K562 (cell line): Measurements from ENCODE around the gene CD22. TPM values are rescaled to one million over a fixed set of nuclear protein-coding genes. Genes with fewer than 3 reads are reported as not detected.
"Not testable (repeated sequence)": the region's sequence is repeated elsewhere in the genome, so short reads cannot be mapped to it uniquely, and the experiment has no call there.

Source experiments
- ATAC-seq: fragments of 200-7000 bp; cut with Tn5 transposase; 3 replicates; pipeline ENCODE4 v1.9.1; 2020; ENCODE audit warnings: moderate library complexity
- BruUV-seq: library from RNA; stranded (reverse); fragments of 400-500 nt; replicated peaks from 2 replicates; lab custom pipeline; 2021; lab: Mats Ljungman, UMichigan
- CTCF ChIA-PET: fragments of 300-600 bp; formaldehyde crosslinking; extraction: SDS; loops from one replicate; lab custom pipeline; 2021; ENCODE audit warnings: low intra/inter-chr PET ratio; lab: Yijun Ruan, JAX
- POLR2A ChIA-PET: fragments of 300-600, 350-650 bp; sonication (Branson Sonifier 250); formaldehyde crosslinking; extraction: SDS; loops from one replicate; lab custom pipeline; 2021; ENCODE audit warnings: antibody characterized with exemption, inconsistent platforms; lab: Yijun Ruan, JAX
- DNase-seq, 4 experiments: peaks; one replicate each; pipeline versions ENCODE4 v3.0.0 to v3.0.0-alpha.2; 2011 to 2018; ENCODE audit warnings: low spot score in 3 of 4, mixed read lengths in 3 of 4; ENCODE audit errors: extremely low read depth in 1 of 4
- FAIRE-seq: peaks from 2 replicates; lab custom pipeline; 2011; peaks lifted over from hg19 to GRCh38; lab: Jason Lieb, UNC
- H2AFZ ChIP-seq: 2 replicates; pipeline ENCODE4 v1.6.0; 2011; ENCODE audit warnings: low read depth, low read length, control low read depth, inconsistent platforms
- H3K27ac ChIP-seq: fragments of 200-600 bp; 3 replicates; pipeline ENCODE4 v1.8.0; 2011; ENCODE audit warnings: low read depth, mild to moderate bottlenecking, control low read depth, inconsistent platforms, low read length, moderate library complexity, mixed read lengths; ENCODE audit errors: extremely low read depth
- H3K27me3 ChIP-seq, 2 experiments: fragments of 300-600 bp in 1 of 2; 2 replicates in 1 of 2; 3 replicates in 1 of 2; pipeline versions ENCODE4 v1.6.0 to v1.8.0; 2011; ENCODE audit warnings: inconsistent platforms in 2 of 2, low read length in 2 of 2, mild to moderate bottlenecking in 1 of 2, mixed read lengths in 1 of 2, moderate library complexity in 1 of 2; ENCODE audit not compliant: control insufficient read depth in 2 of 2, insufficient read depth in 2 of 2
- H3K36me3 ChIP-seq: fragments of 300-600 bp; 3 replicates; pipeline ENCODE4 v1.8.0; 2011; ENCODE audit warnings: mild to moderate bottlenecking, low read length, inconsistent platforms; ENCODE audit not compliant: control insufficient read depth, insufficient read depth
- H3K4me1 ChIP-seq, 2 experiments: fragments of 200-600 bp in 1 of 2; replicated peaks in 1 of 2; 2 replicates in 1 of 2; 3 replicates in 1 of 2; pipeline versions ENCODE4 v1.5.1 to v1.8.0; 2011; ENCODE audit warnings: inconsistent platforms in 2 of 2, low read length in 2 of 2, mild to moderate bottlenecking in 1 of 2, mixed read lengths in 1 of 2, moderate library complexity in 1 of 2; ENCODE audit not compliant: control insufficient read depth in 2 of 2, insufficient read depth in 2 of 2
- H3K4me2 ChIP-seq: 2 replicates; pipeline ENCODE4 v1.6.1; 2011; ENCODE audit warnings: low read length, control low read depth, inconsistent platforms, mixed read lengths; ENCODE audit not compliant: insufficient read depth
- H3K4me3 ChIP-seq: fragments of 200-600 bp; sonication (generic), shearing (Covaris generic); 2 replicates; pipeline ENCODE4 v1.5.1; 2016; ENCODE audit warnings: control low read depth, inconsistent platforms
- H3K79me2 ChIP-seq: fragments of 200-600 bp; 3 replicates; pipeline ENCODE4 v1.8.0; 2011; ENCODE audit warnings: low read length, inconsistent platforms; ENCODE audit not compliant: control insufficient read depth, insufficient read depth
- H3K9ac ChIP-seq, 2 experiments: 2 replicates each; pipeline versions ENCODE4 v1.6.0 to v1.6.1; 2011; ENCODE audit warnings: low read depth in 2 of 2, low read length in 2 of 2, control low read depth in 1 of 2, inconsistent platforms in 1 of 2, mild to moderate bottlenecking in 1 of 2, mixed read lengths in 1 of 2; ENCODE audit not compliant: insufficient read depth in 1 of 2
- H3K9me1 ChIP-seq: one replicate; pipeline ENCODE4 v1.6.0; 2011; ENCODE audit warnings: inconsistent platforms, mild to moderate bottlenecking, low read length, moderate library complexity; ENCODE audit not compliant: control insufficient read depth, insufficient read depth
- H3K9me3 ChIP-seq: replicated peaks from 2 replicates; pipeline ENCODE4 v1.5.1; 2011; ENCODE audit warnings: low read depth, low read length, inconsistent platforms; ENCODE audit not compliant: control insufficient read depth, insufficient read depth
- H4K20me1 ChIP-seq: replicated peaks from 2 replicates; pipeline ENCODE4 v1.6.1; 2011; ENCODE audit warnings: low read length, inconsistent platforms, mixed read lengths; ENCODE audit not compliant: control insufficient read depth, insufficient read depth
- ARID1B ChIP-seq: fragments of 450-650 bp; IDR thresholded peaks from 2 replicates; pipeline ENCODE4 v1.6.1; 2016; ENCODE audit warnings: antibody characterized with exemption, mild to moderate bottlenecking, inconsistent platforms
- FOSL1 ChIP-seq: fragments of 200-800 bp; sonication (Bioruptor generic); conservative IDR thresholded peaks from 2 replicates; pipeline ENCODE4 v1.6.1; 2016; ENCODE audit warnings: missing genetic modification characterization, missing compliant biosample characterization
- ZNF384 ChIP-seq: IDR thresholded peaks from 2 replicates; pipeline ENCODE4 v1.6.1; 2012; ENCODE audit warnings: low read depth, low read length, improper control_type of control experiment
- WGBS: fragments of 100-300 bp; shearing (Covaris generic); methylation state at CpG from one replicate; pipeline ENCODE4 v1.1.6; 2016; ENCODE audit warnings: low coverage, mixed read lengths; ENCODE audit not compliant: insufficient coverage; ENCODE audit errors: missing lambda C conversion rate; 5-methylcytosine and 5-hydroxymethylcytosine counted together
- in situ Hi-C: fragments of 300-500 bp; cut with MboI; formaldehyde crosslinking; loops from 4 replicates; pipeline ENCODE4 v1.15.0; 2018; ENCODE audit warnings: inconsistent platforms, mixed read lengths
- intact Hi-C: fragments of 100-400 bp; cut with micrococcal nuclease; formaldehyde crosslinking; loops from 2 replicates; pipeline ENCODE4 v1.14.2; 2022
- polyA plus RNA-seq, 8 experiments: library from polyadenylated mRNA; depleted of rRNA in 4 of 8; stranded (reverse) in 5 of 8; unstranded in 3 of 8; fragments of >200 nt; fragmentation: Nextera tagmentation in 2 of 8; fragmentation: Illumina TruSeq in 1 of 8; extraction: Ambion mirVana in 2 of 8; extraction: Trizol in 1 of 8; gene quantifications; 2 replicates each; pipeline versions ENCODE4 v1.2.1 to v1.2.3, GENCODE V29; 2011 to 2014; ENCODE audit warnings: inconsistent platforms in 1 of 8, missing spikeins in 1 of 8
- total RNA-seq, 7 experiments: library from RNA; depleted of rRNA in 6 of 7; stranded (reverse); fragments of >200 nt in 6 of 7; fragmentation: Illumina TruSeq in 2 of 7; extraction: Trizol in 2 of 7; gene quantifications; 2 replicates each; pipeline versions ENCODE4 v1.2.1 to v1.2.3, GENCODE V29; 2011 to 2021; ENCODE audit warnings: low replicate concordance in 1 of 7
- TF ChIP-seq, protein P1 (sequence below), 2 experiments: fragments of 450-650 bp in 1 of 2; sonication (generic) in 1 of 2; formaldehyde crosslinking in 1 of 2; IDR thresholded peaks in 1 of 2; conservative IDR thresholded peaks in 1 of 2; 2 replicates each; pipeline versions ENCODE4 v1.6.1 to v1.8.1; 2016 to 2023; ENCODE audit warnings: mild to moderate bottlenecking in 2 of 2, moderate library complexity in 2 of 2, inconsistent platforms in 1 of 2, missing genetic modification reagents in 1 of 2

CD22 gene
- total and polyA plus RNA-seq, 9 of the 15 experiments (the other 6 are each of a cell fraction or from before 2014, with no cell fraction given), result 0.29 to 5.0 (median 3.5) TPM

DNA sequence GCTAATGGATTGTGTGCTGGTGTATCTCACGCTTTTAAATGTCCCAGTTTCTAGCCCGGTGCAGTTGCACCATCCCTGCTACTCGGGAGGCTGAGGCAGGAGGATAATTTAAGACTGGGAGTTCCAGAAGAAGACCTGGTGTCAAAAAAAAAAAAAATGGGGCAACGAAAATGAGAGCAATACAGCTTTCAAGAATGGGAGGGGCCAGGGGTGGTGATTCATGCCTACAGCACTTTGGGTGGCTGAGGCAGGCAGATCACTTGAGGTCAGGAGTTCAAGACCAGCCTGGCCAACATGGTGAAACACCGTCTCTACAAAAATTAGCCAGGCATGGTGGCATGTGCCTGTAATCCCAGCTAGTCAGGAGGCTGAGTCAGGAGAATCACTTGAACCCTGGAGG, 42.9 kb upstream of the CD22 start:
- FAIRE-seq, H3K36me3 ChIP-seq, H3K4me3 ChIP-seq, H3K9ac ChIP-seq, BruUV-seq, in situ Hi-C loops, intact Hi-C loops, ATAC-seq, H3K9me3 ChIP-seq, H3K4me2 ChIP-seq, H3K27ac ChIP-seq, H3K79me2 ChIP-seq, H3K9me1 ChIP-seq, H4K20me1 ChIP-seq, H3K27me3 ChIP-seq, H2AFZ ChIP-seq: not testable (repeated sequence)
- ChIA-PET POLR2A (interaction anchor here (1.1 kb wide), 1 partner anchor 30 kb away, joined by 3 read pairs; no protein-coding TSS in a partner anchor), CTCF (interaction anchor here (0.6 kb wide), 1 partner anchor 175 kb away, joined by 3 read pairs; no protein-coding TSS in a partner anchor)
- peak in 1 of 4 experiments; percentile 13 for DNase-seq
- 44% methylated on average over 5 of the region's 5 CpGs for WGBS
- peak; percentile 39; the same call in 1 of the 2 replicates for TF ChIP-seq FOSL1 (tag)
- TF ChIP-seq, protein P1, sequence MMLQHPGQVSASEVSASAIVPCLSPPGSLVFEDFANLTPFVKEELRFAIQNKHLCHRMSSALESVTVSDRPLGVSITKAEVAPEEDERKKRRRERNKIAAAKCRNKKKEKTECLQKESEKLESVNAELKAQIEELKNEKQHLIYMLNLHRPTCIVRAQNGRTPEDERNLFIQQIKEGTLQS (IDR thresholded peaks at IDR 0.05), result peak; percentile 61
- TF ChIP-seq, protein P1 (CRISPR knock-in tag; conservative IDR thresholded peaks at IDR 0.05), result not testable (repeated sequence)
- 0 out of 2 replicates have a peak, but pooled peaks have one; percentile 19 for TF ChIP-seq ARID1B
- peak; percentile 33; the same call in 1 of the 2 replicates for TF ChIP-seq ZNF384
- H3K4me1 ChIP-seq, result peaks cover 16 to 27% of the 10 kb centered on the region in 2 experiments; a peak in 4 of 5 replicates
